Ishikawa (cell line): ENCODE measurements around the gene PARP9.

Experiments
- CEBPB ChIP-seq: IDR thresholded peaks from 2 replicates; pipeline ENCODE4 v1.6.1; 2012
- CREB1 ChIP-seq: IDR thresholded peaks from 2 replicates; pipeline ENCODE4 v1.6.1; 2012; ENCODE audit warnings: low read depth
- EGR1 ChIP-seq: IDR thresholded peaks from 2 replicates; pipeline ENCODE4 v1.6.1; 2012
- EP300 ChIP-seq: IDR thresholded peaks from 2 replicates; pipeline ENCODE4 v1.6.1; 2012; ENCODE audit warnings: borderline replicate concordance
- FOXM1 ChIP-seq: IDR thresholded peaks from 2 replicates; pipeline ENCODE4 v1.6.1; 2012; ENCODE audit warnings: low read depth, borderline replicate concordance
- NFIC ChIP-seq: IDR thresholded peaks from 2 replicates; pipeline ENCODE4 v1.6.1; 2012
- RAD21 ChIP-seq: IDR thresholded peaks from 2 replicates; pipeline ENCODE4 v1.6.1; 2012; ENCODE audit warnings: low read depth
- TAF1 ChIP-seq: IDR thresholded peaks from 2 replicates; pipeline ENCODE4 v1.6.1; 2012; ENCODE audit warnings: low read depth, mild to moderate bottlenecking
- TCF12 ChIP-seq: IDR thresholded peaks from 2 replicates; pipeline ENCODE4 v1.6.1; 2012; ENCODE audit warnings: low read depth
- TEAD4 ChIP-seq: IDR thresholded peaks from 2 replicates; pipeline ENCODE4 v1.6.1; 2012
- YY1 ChIP-seq: IDR thresholded peaks from 2 replicates; pipeline ENCODE4 v1.6.1; 2012; ENCODE audit warnings: low read depth
- ZBTB7A ChIP-seq: IDR thresholded peaks from 2 replicates; pipeline ENCODE4 v1.6.1; 2012; ENCODE audit warnings: low read depth
- TF ChIP-seq, protein P1 (sequence below): IDR thresholded peaks from 2 replicates; pipeline ENCODE4 v1.6.1; 2012
- TF ChIP-seq, protein P2 (sequence below): IDR thresholded peaks from 2 replicates; pipeline ENCODE4 v1.6.1; 2012; ENCODE audit warnings: low read depth, mild to moderate bottlenecking
- TF ChIP-seq, protein P3 (sequence below): IDR thresholded peaks from 2 replicates; pipeline ENCODE4 v1.6.1; 2012

Gene PARP9

DNA sequence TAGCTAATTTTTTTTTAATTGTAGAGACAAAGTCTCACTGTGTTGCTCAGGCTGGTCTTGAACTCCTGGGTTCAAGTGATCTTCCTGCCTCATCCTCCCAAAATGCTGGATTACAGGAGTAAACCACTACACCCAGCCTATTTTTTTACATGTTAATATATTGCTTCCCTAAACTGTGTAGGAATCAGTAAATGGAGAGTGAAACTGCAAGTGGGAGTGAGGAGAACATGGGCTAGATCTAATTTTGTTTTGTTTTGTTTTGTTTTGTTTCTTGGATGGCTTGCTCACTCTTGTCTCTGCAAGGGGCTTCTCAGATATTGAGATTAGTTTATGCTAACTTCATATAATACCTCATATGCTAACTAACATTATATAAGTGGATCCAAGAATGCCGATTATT, 44.8 kb upstream of the PARP9 start:
- TF ChIP-seq TAF1: no peak
- TF ChIP-seq, protein P1, sequence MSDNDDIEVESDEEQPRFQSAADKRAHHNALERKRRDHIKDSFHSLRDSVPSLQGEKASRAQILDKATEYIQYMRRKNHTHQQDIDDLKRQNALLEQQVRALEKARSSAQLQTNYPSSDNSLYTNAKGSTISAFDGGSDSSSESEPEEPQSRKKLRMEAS: no peak
- TF ChIP-seq FOXM1: no peak
- TF ChIP-seq TEAD4: no peak
- TF ChIP-seq YY1: no peak
- TF ChIP-seq NFIC: no peak
- TF ChIP-seq EGR1: no peak
- TF ChIP-seq, protein P2, sequence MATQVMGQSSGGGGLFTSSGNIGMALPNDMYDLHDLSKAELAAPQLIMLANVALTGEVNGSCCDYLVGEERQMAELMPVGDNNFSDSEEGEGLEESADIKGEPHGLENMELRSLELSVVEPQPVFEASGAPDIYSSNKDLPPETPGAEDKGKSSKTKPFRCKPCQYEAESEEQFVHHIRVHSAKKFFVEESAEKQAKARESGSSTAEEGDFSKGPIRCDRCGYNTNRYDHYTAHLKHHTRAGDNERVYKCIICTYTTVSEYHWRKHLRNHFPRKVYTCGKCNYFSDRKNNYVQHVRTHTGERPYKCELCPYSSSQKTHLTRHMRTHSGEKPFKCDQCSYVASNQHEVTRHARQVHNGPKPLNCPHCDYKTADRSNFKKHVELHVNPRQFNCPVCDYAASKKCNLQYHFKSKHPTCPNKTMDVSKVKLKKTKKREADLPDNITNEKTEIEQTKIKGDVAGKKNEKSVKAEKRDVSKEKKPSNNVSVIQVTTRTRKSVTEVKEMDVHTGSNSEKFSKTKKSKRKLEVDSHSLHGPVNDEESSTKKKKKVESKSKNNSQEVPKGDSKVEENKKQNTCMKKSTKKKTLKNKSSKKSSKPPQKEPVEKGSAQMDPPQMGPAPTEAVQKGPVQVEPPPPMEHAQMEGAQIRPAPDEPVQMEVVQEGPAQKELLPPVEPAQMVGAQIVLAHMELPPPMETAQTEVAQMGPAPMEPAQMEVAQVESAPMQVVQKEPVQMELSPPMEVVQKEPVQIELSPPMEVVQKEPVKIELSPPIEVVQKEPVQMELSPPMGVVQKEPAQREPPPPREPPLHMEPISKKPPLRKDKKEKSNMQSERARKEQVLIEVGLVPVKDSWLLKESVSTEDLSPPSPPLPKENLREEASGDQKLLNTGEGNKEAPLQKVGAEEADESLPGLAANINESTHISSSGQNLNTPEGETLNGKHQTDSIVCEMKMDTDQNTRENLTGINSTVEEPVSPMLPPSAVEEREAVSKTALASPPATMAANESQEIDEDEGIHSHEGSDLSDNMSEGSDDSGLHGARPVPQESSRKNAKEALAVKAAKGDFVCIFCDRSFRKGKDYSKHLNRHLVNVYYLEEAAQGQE: no peak
- no peak for TF ChIP-seq TCF12
- no peak for TF ChIP-seq CREB1
- TF ChIP-seq CEBPB: no peak
- TF ChIP-seq, protein P3, sequence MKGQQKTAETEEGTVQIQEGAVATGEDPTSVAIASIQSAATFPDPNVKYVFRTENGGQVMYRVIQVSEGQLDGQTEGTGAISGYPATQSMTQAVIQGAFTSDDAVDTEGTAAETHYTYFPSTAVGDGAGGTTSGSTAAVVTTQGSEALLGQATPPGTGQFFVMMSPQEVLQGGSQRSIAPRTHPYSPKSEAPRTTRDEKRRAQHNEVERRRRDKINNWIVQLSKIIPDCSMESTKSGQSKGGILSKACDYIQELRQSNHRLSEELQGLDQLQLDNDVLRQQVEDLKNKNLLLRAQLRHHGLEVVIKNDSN: no peak
- TF ChIP-seq RAD21: no peak
- no peak for TF ChIP-seq ZBTB7A
- TF ChIP-seq EP300: no peak

DNA sequence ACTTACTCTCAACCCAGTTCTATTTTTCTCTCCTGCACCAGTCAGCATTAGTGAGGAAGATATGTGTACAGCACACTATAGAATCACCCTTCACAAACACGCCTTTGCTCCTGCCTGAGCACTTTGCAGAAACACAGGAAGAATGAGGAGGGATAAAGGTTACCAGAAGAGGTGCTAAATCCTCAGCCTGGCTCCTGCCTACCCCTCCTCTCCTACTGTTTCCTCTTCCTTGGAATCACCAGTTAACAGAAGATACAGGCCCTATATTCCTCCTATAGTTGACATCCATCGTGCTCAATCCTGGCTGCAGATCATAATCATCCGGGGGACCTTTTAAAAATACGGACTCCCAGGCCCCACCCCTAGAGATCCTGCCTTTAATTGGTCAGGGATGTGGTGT, 42.2 kb upstream of the PARP9 start:
- TF ChIP-seq EP300: no peak
- TF ChIP-seq RAD21: no peak
- TF ChIP-seq TCF12: no peak
- no peak for TF ChIP-seq TEAD4
- TF ChIP-seq, protein P2: no peak
- TF ChIP-seq, protein P3: no peak
- no peak for TF ChIP-seq YY1
- no peak for TF ChIP-seq ZBTB7A
- no peak for TF ChIP-seq TAF1

DNA sequence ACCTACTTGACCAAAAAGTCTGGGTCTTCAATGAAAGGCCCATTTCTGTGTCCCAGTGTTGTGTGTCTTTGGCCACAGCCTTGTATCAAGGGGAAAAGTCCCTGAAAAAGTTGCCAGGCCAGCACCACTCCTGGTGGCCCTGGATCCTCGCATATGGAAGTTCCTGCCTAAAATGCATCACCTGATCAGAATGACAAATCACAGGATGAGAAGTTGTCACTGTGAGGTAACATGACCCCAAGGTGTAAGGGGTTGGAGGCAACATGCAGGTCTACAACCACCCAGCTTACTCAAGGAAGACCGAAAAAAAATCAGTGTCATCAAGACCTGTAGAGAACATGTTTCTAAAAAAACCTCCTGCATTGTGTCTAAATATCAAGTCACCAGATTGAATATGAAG, 39.0 kb upstream of the PARP9 start:
- no peak for TF ChIP-seq FOXM1
- no peak for TF ChIP-seq EGR1
- TF ChIP-seq ZBTB7A: no peak
- no peak for TF ChIP-seq CEBPB
- TF ChIP-seq CREB1: no peak
- no peak for TF ChIP-seq NFIC
- TF ChIP-seq, protein P2: no peak
- TF ChIP-seq EP300: no peak
- TF ChIP-seq TCF12: no peak
- no peak for TF ChIP-seq TAF1
- TF ChIP-seq RAD21: no peak
- TF ChIP-seq, protein P1: no peak
- TF ChIP-seq, protein P3: no peak
- no peak for TF ChIP-seq YY1
- TF ChIP-seq TEAD4: no peak

DNA sequence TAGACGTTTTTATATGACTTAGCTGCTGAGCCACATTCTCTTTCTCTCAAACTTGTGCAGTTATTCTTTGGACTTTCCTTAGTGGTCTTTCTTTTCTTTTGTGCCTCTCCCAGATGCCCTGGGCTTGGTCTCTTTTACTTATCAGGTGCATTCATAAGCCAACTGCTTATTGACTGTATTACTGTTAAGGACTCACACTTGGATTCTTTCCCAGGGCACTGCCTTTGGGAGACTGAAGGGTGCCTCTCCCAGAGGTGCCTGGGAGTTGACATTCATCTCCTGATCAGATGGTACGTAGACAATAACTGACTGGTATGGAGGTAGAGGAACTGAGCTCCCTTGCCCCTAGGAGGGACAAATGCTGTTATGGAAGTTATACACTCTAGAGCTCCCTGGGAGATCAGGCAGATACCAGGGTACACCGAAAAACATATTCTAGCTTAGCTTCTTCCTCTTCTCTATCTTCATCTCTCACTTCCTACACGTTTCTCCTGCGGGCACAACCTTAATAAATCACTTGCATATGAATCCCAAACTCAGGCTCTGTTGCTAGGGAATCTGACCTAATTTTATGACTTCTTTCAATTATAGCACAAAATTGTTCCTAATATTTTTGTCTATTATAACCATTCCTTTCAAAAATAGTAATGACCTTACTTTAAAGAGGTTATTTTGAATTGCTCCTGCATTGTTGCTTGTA, 38.1 kb upstream of the PARP9 start:
- no peak for TF ChIP-seq RAD21
- TF ChIP-seq FOXM1: no peak
- no peak for TF ChIP-seq EGR1
- TF ChIP-seq CEBPB: no peak
- no peak for TF ChIP-seq CREB1
